ENCODE results near the gene TLR5. TPM values are rescaled to one million over a fixed set of nuclear protein-coding genes. Genes with fewer than 3 reads are reported as not detected.

The TLR5 gene
- total RNA-seq, 1 experiment from 2014 or later: 0.21 TPM

DNA sequence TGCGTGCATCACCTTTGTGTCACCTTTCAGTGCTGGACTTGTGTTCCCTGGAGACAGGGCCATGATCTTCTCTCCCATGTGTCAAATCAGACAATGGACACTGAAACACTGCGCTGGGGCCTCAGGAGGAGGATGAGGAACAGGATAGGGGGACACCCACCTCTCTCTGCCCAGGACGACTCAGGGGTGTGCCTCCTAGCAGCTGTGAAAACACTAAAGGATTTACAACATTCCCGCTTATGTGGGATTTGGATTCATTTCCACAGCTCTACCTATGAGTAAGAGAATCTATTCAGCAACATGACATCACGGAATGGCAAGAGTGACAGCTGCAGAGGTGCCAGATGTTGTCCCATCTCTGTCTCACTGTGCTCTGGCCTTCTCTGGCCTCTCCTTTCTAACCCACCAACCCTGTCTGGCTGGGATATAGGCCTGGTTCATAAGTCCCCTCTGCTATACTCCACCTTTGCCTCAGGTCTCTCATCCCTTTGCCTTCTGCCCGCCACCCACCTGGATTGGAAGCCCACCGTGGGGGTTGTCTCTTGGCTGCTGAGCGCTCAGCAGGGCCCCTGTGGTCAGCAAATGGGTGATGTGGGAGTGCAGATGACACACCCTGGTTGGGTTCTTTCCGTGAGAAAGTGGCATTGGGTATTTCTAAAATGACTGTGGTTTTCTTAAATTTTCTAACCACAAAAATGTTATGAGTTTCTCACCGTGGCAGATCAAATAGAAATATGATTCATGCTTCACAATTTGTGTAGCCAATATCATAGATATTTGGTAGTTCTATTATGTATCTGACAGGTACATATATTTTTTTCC is 47.1 kb upstream of the TLR5 start:
- ChIA-PET POLR2A (no interaction called here), CTCF (interaction anchor here (0.6 kb wide), 1 partner anchor 53 kb away, joined by 3 read pairs; no protein-coding TSS in a partner anchor)
- TF ChIP-seq SIN3A (IDR thresholded peaks at IDR 0.05; ENCODE audit: borderline replicate concordance, insufficient read depth, low read depth, low read length): no peak
- no peak for TF ChIP-seq TCF7L2 (IDR thresholded peaks at IDR 0.05; ENCODE audit: low read depth, low read length)
- TF ChIP-seq, protein P1, sequence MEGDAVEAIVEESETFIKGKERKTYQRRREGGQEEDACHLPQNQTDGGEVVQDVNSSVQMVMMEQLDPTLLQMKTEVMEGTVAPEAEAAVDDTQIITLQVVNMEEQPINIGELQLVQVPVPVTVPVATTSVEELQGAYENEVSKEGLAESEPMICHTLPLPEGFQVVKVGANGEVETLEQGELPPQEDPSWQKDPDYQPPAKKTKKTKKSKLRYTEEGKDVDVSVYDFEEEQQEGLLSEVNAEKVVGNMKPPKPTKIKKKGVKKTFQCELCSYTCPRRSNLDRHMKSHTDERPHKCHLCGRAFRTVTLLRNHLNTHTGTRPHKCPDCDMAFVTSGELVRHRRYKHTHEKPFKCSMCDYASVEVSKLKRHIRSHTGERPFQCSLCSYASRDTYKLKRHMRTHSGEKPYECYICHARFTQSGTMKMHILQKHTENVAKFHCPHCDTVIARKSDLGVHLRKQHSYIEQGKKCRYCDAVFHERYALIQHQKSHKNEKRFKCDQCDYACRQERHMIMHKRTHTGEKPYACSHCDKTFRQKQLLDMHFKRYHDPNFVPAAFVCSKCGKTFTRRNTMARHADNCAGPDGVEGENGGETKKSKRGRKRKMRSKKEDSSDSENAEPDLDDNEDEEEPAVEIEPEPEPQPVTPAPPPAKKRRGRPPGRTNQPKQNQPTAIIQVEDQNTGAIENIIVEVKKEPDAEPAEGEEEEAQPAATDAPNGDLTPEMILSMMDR (IDR thresholded peaks at IDR 0.05): no peak
- TF ChIP-seq, protein P2, sequence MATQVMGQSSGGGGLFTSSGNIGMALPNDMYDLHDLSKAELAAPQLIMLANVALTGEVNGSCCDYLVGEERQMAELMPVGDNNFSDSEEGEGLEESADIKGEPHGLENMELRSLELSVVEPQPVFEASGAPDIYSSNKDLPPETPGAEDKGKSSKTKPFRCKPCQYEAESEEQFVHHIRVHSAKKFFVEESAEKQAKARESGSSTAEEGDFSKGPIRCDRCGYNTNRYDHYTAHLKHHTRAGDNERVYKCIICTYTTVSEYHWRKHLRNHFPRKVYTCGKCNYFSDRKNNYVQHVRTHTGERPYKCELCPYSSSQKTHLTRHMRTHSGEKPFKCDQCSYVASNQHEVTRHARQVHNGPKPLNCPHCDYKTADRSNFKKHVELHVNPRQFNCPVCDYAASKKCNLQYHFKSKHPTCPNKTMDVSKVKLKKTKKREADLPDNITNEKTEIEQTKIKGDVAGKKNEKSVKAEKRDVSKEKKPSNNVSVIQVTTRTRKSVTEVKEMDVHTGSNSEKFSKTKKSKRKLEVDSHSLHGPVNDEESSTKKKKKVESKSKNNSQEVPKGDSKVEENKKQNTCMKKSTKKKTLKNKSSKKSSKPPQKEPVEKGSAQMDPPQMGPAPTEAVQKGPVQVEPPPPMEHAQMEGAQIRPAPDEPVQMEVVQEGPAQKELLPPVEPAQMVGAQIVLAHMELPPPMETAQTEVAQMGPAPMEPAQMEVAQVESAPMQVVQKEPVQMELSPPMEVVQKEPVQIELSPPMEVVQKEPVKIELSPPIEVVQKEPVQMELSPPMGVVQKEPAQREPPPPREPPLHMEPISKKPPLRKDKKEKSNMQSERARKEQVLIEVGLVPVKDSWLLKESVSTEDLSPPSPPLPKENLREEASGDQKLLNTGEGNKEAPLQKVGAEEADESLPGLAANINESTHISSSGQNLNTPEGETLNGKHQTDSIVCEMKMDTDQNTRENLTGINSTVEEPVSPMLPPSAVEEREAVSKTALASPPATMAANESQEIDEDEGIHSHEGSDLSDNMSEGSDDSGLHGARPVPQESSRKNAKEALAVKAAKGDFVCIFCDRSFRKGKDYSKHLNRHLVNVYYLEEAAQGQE (IDR thresholded peaks at IDR 0.05; ENCODE audit: insufficient read depth in 1 of 2, low read depth in 2 of 2, low read length in 1 of 2): no peak
- no peak for TF ChIP-seq POLR2AphosphoS5 (IDR thresholded peaks at IDR 0.05; ENCODE audit: low read depth, low read length)
- Histone ChIP-seq H3K27ac (ENCODE audit: low read length) (no peak overlapping the region), H3K9me3 (ENCODE audit: control insufficient read depth, insufficient read depth, low read depth, low read length) (no peaks in the 10 kb centered on the region), H3K36me3 (ENCODE audit: control insufficient read depth, insufficient read depth, low read length) (no peaks in the 10 kb centered on the region), H3K4me1 (ENCODE audit: control insufficient read depth, insufficient read depth, low read length) (no peaks in the 10 kb centered on the region), H3K27me3 (ENCODE audit: control insufficient read depth, insufficient read depth, low read length) (peaks cover 3% of the 10 kb centered on the region; the same call in 1 of the 2 replicates), H3K4me3 (ENCODE audit: low read depth in 2 of 2, low read length in 2 of 2) (no peak overlapping the region)
- no TSS peak for BruUV-seq (replicated peaks)
- in situ Hi-C loops (cut with HindIII; ENCODE audit: low pct_unique_long_range_greater_than_20kb, low sequenced_read_pairs): no loop called here
- DNase-seq (ENCODE audit: low read depth, low spot score): no peak
- intact Hi-C loops (cut with micrococcal nuclease; ENCODE audit: unreplicated experiment): no loop called here
- peak; percentile 74 for ATAC-seq

DNA sequence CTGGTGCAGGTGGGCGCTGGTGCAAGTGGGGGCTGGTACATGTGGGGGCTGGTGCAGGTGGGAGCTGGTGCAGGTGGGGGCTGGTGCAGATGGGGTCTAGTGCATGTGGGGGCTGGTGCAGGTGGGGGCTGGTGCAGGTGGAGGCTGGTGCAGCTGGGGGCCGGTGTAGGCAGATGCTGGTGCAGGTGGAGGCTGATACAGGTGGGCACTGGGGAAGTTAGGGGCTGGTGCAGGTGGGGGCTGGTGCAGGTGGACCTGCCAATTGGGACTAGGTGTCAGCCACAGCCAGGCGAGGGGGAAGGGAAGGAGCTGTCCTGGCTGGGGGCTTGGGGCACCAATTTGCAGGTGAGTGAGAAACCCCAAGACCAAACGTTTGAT is 46.5 kb upstream of the TLR5 start:
- DNase-seq (ENCODE audit: low read depth, low spot score) (no peak), ATAC-seq (peak; percentile 35)
- intact Hi-C loops (cut with micrococcal nuclease; ENCODE audit: unreplicated experiment) (no loop called here), in situ Hi-C loops (cut with HindIII; ENCODE audit: low pct_unique_long_range_greater_than_20kb, low sequenced_read_pairs) (no loop called here)
- no peaks in the 10 kb centered on the region for H3K4me1 ChIP-seq (ENCODE audit: control insufficient read depth, insufficient read depth, low read length)
- BruUV-seq (replicated peaks): no TSS peak
- peaks cover 4% of the 10 kb centered on the region; the same call in 1 of the 2 replicates for H3K27me3 ChIP-seq (ENCODE audit: control insufficient read depth, insufficient read depth, low read length)
- TF ChIP-seq, protein P2 (IDR thresholded peaks at IDR 0.05; ENCODE audit: insufficient read depth in 1 of 2, low read depth in 2 of 2, low read length in 1 of 2): no peak
- TF ChIP-seq POLR2AphosphoS5 (IDR thresholded peaks at IDR 0.05; ENCODE audit: low read depth, low read length) (no peak), TCF7L2 (IDR thresholded peaks at IDR 0.05; ENCODE audit: low read depth, low read length) (no peak), SIN3A (IDR thresholded peaks at IDR 0.05; ENCODE audit: borderline replicate concordance, insufficient read depth, low read depth, low read length) (no peak)
- TF ChIP-seq, protein P1 (IDR thresholded peaks at IDR 0.05): no peak
- no peak overlapping the region for H3K4me3 ChIP-seq (ENCODE audit: low read depth in 2 of 2, low read length in 2 of 2)
- ChIA-PET CTCF (no interaction called here), POLR2A (interaction anchor here (0.6 kb wide), 1 partner anchor 239 kb away, joined by 4 read pairs; no protein-coding TSS in a partner anchor)
- no peaks in the 10 kb centered on the region for H3K36me3 ChIP-seq (ENCODE audit: control insufficient read depth, insufficient read depth, low read length)
- H3K27ac ChIP-seq (ENCODE audit: low read length): no peak overlapping the region
- H3K9me3 ChIP-seq (ENCODE audit: control insufficient read depth, insufficient read depth, low read depth, low read length): no peaks in the 10 kb centered on the region

All from Panc1 (cell line).